LNCaP clone FGC (cell line): ENCODE measurements around the gene DSCAM.
"Not testable (repeated sequence)": the region's sequence is repeated elsewhere in the genome, so short reads cannot be mapped to it uniquely, and the experiment has no call there.

Source experiments
- DNase-seq: peaks from one replicate; pipeline ENCODE4 v3.0.0-alpha.2; 2011; ENCODE audit warnings: low read depth
- H3K4me3 ChIP-seq: 2 replicates; pipeline ENCODE4 v1.5.1; 2011; ENCODE audit warnings: mild to moderate bottlenecking, low read depth, low read length, control low read depth
- TF ChIP-seq, protein P1 (sequence below): IDR thresholded peaks from 2 replicates; pipeline ENCODE4 v1.5.1; 2012; ENCODE audit warnings: mild to moderate bottlenecking; ENCODE audit not compliant: control insufficient read depth, insufficient read depth; ENCODE audit errors: extremely low read depth

Gene DSCAM

GRCh38 chr21:40337981-40338380 is 509.0 kb downstream of the DSCAM start:
- TF ChIP-seq, protein P1, sequence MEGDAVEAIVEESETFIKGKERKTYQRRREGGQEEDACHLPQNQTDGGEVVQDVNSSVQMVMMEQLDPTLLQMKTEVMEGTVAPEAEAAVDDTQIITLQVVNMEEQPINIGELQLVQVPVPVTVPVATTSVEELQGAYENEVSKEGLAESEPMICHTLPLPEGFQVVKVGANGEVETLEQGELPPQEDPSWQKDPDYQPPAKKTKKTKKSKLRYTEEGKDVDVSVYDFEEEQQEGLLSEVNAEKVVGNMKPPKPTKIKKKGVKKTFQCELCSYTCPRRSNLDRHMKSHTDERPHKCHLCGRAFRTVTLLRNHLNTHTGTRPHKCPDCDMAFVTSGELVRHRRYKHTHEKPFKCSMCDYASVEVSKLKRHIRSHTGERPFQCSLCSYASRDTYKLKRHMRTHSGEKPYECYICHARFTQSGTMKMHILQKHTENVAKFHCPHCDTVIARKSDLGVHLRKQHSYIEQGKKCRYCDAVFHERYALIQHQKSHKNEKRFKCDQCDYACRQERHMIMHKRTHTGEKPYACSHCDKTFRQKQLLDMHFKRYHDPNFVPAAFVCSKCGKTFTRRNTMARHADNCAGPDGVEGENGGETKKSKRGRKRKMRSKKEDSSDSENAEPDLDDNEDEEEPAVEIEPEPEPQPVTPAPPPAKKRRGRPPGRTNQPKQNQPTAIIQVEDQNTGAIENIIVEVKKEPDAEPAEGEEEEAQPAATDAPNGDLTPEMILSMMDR: no peak
- no peak for DNase-seq

DNA sequence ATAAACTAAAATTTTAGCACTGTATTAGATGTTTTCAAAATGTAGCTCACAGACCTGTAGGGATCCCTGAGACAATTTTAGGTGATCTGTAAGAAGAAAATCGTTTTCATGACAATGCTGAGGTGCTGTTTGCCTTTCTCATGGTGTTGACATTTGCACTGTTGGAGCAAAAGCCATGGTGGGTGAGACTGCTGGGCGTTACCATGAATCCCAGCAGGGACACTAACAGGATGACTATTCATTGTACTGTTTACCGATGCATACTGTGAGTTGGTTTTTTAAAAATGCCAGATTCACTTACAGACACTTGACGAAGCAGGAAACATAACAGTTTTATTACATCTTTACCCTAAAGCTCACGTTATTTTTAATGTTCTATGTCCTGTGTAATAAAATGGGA is 511.3 kb downstream of the DSCAM start:
- no peak for DNase-seq
- no peak overlapping the region for H3K4me3 ChIP-seq
- TF ChIP-seq, protein P1: no peak

More at GRCh38 chr21:40337981-40338380, 509.0 kb downstream of the DSCAM start:
- H3K4me3 ChIP-seq: no peak overlapping the region

DNA sequence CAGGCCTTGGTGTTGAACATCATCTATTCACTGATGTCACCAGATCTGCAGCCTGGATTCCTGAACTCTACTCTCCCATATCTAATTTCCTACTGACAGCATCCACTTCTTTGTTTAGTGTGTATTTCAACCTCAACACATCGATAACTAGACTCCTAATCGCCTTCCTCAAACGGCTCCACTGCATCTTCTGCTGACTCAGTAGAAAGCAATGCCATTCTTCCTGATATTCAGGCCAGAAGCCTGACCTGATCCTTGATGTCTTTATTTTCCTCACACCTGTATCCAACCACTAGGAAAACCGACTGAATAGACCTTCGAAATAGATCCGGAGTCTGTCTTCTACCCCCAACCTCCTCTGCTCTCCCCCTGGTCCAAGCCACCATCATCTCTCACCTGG is 512.8 kb downstream of the DSCAM start:
- H3K4me3 ChIP-seq: no peak overlapping the region
- DNase-seq: no peak
- TF ChIP-seq, protein P1: no peak

DNA sequence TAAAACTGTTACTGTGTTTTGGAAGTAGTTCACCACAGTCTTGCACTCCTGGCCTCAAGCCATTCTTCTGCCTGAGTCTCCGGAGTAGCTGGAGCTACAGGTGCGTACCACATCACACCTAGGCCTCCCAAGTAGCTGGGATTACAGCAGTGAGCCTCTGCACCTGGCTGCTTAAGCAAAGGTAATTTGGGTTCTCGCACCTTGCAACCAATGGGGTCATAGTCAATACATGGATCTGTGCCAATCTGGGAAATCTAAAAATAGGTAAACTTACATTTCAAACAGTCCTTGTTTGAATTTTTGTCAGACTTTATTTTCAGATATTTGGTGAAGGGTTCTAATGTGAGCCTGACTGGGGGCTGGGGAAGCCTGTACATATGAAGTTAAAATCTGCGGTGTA is 513.2 kb downstream of the DSCAM start:
- H3K4me3 ChIP-seq: no peak overlapping the region
- TF ChIP-seq, protein P1: no peak
- DNase-seq: no peak

DNA sequence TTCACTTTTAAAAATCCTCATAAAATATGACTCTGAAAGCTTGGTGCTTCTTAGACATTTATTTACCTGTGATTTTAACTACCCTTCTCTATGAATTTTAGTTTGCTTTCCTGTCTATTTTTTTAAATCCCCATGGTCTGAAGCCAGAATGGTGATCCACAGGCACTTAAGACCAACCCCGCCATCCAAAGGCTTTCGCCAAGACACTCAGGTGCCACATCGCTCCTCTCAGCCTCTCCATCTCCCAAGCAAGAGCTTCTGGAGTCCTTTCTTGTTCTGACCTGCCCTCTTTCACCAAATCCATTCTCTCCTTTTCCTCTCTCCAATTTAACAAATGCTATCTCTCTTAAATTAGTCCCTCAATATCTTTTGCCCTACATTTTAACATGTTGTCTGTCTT is 515.2 kb downstream of the DSCAM start:
- no peak overlapping the region for H3K4me3 ChIP-seq
- no peak for DNase-seq
- TF ChIP-seq, protein P1: no peak

DNA sequence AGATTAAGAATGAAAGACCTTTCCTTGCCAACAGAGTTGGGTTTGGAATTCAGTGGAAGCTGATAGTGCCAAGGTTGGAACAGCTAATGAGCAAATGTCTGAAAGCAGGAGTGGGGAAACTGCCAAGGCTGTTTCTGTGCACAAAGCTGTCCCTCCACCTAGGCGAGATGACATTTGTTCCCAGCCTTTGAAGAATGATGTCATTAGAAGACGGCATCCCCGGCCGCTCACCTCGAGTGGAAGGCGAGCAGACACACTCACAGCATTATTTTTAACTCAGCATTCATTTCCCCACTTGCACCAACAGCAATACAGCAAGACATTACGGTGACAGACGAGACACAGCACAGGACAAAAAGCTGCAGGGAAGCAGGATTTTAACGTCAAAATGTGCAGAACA is 515.8 kb downstream of the DSCAM start:
- TF ChIP-seq, protein P1: no peak
- H3K4me3 ChIP-seq: no peak overlapping the region
- no peak for DNase-seq

- no peak overlapping the region for H3K4me3 ChIP-seq
- TF ChIP-seq, protein P1: no peak
- no peak for DNase-seq
These were observed 522.6 kb downstream of the DSCAM start for GRCh38 chr21:40324389-40324788.

GRCh38 chr21:40320718-40321117 is 526.2 kb downstream of the DSCAM start:
- not testable (repeated sequence) for DNase-seq, H3K4me3 ChIP-seq
